BLaER1 treated with 17β-estradiol and CSF1 and Interleukin-3, amounts not matched to agents 10 nM and 100 nM (cell line): ENCODE data around the gene TEF.

Source experiments
- H3K27ac ChIP-seq, 11 experiments: shearing (Covaris generic); formaldehyde crosslinking; 2 replicates each; pipeline ENCODE4 v1.8.1; 2022
- H3K27me3 ChIP-seq, 11 experiments: shearing (Covaris generic); formaldehyde crosslinking; 2 replicates each; pipeline ENCODE4 v1.8.1; 2022
- H3K36me3 ChIP-seq, 11 experiments: shearing (Covaris generic); formaldehyde crosslinking; 2 replicates each; pipeline ENCODE4 v1.8.1; 2022
- H3K4me1 ChIP-seq, 10 experiments: shearing (Covaris generic); formaldehyde crosslinking; 2 replicates each; pipeline ENCODE4 v1.8.1; 2022
- H3K4me2 ChIP-seq, 11 experiments: shearing (Covaris generic); formaldehyde crosslinking; 2 replicates each; pipeline ENCODE4 v1.8.1; 2022
- H3K4me3 ChIP-seq, 10 experiments: shearing (Covaris generic); formaldehyde crosslinking; 2 replicates each; pipeline ENCODE4 v1.8.1; 2022
- H3K9ac ChIP-seq, 11 experiments: shearing (Covaris generic); formaldehyde crosslinking; 2 replicates each; pipeline ENCODE4 v1.8.1; 2022
- H3K9me3 ChIP-seq, 11 experiments: shearing (Covaris generic); formaldehyde crosslinking; replicated peaks in 1 of 11; 2 replicates each; pipeline ENCODE4 v1.8.1; 2022
- H4K20me1 ChIP-seq, 11 experiments: shearing (Covaris generic); formaldehyde crosslinking; 2 replicates each; pipeline ENCODE4 v1.8.1; 2022
- Cebpa-rat ChIP-seq, 11 experiments: shearing (Covaris generic); IDR thresholded peaks; 2 replicates each; pipeline ENCODE4 v1.8.1; 2022

The TEF gene

GRCh38 chr22:41411021-41411851 lies 29.5 kb downstream of the TEF start:
- no peak overlapping the region for H3K4me3 ChIP-seq
- peaks cover 37 to 78% (median 62%) of the 10 kb centered on the region in 10 experiments for H3K4me1 ChIP-seq
- H3K27me3 ChIP-seq = no peaks in the 10 kb centered on the region
- H3K36me3 ChIP-seq = no peaks in the 10 kb centered on the region
- no peak for TF ChIP-seq Cebpa-rat (IDR thresholded peaks at IDR 0.05)
- no peaks in the 10 kb centered on the region for H4K20me1 ChIP-seq
- H3K4me2 ChIP-seq = peak overlapping the region; percentile 83 to 99 (median 98)
- H3K9me3 ChIP-seq = no peaks in the 10 kb centered on the region
- peak overlapping the region; percentile 10 to 98 (median 60); a peak in 17 of 22 replicates for H3K9ac ChIP-seq
- peak overlapping the region in 10 of 11 experiments; percentile 30 to 98 (median 58); a peak in 17 of 22 replicates for H3K27ac ChIP-seq

- peak overlapping the region; percentile 83 to 99 (median 98) for H3K4me2 ChIP-seq
- H3K27ac ChIP-seq = peak overlapping the region in 5 of 11 experiments; percentile 97 to 99 (median 98); a peak in 4 of 22 replicates
- no peak for TF ChIP-seq Cebpa-rat (IDR thresholded peaks at IDR 0.05)
- no peaks in the 10 kb centered on the region for H3K27me3 ChIP-seq
- peaks cover 37 to 64% (median 56%) of the 10 kb centered on the region in 10 experiments for H3K4me1 ChIP-seq
- peak overlapping the region in 3 of 10 experiments; percentile 20 to 92 (median 77); a peak in 6 of 20 replicates for H3K4me3 ChIP-seq
- H3K9ac ChIP-seq = peak overlapping the region in 5 of 11 experiments; percentile 10 to 98 (median 96); a peak in 8 of 22 replicates
- H3K36me3 ChIP-seq = no peaks in the 10 kb centered on the region
- H4K20me1 ChIP-seq = peaks cover 0 to 7% (median 0%) of the 10 kb centered on the region in 11 experiments; a peak in 2 of 22 replicates
- H3K9me3 ChIP-seq = no peaks in the 10 kb centered on the region
Observed at GRCh38 chr22:41415554-41415953, 33.8 kb downstream of the TEF start.

GRCh38 chr22:41417622-41418390 lies 36.1 kb downstream of the TEF start:
- Histone ChIP-seq H3K27me3 (no peaks in the 10 kb centered on the region), H4K20me1 (peaks cover 0 to 7% (median 0%) of the 10 kb centered on the region in 11 experiments; a peak in 2 of 22 replicates), H3K27ac (peak overlapping the region in 2 of 11 experiments; percentile 2 to 24; a peak in 1 of 22 replicates), H3K9me3 (no peaks in the 10 kb centered on the region), H3K4me1 (peaks cover 18 to 52% (median 40%) of the 10 kb centered on the region in 10 experiments), H3K9ac (0 out of 22 replicates have a peak overlapping the region, but pooled peaks of 1 of the 11 experiments have one; percentile 4), H3K36me3 (peaks cover under 1 to 7% (median 2%) of the 10 kb centered on the region in 11 experiments; a peak in 16 of 22 replicates), H3K4me2 (0 out of 22 replicates have a peak overlapping the region, but pooled peaks of 1 of the 11 experiments have one; percentile 12), H3K4me3 (no peak overlapping the region)
- no peak for TF ChIP-seq Cebpa-rat (IDR thresholded peaks at IDR 0.05)

- H3K27me3 ChIP-seq = no peaks in the 10 kb centered on the region
- peaks cover 0 to 7% (median 0%) of the 10 kb centered on the region in 11 experiments; a peak in 3 of 22 replicates for H4K20me1 ChIP-seq
- no peak overlapping the region for H3K4me2 ChIP-seq
- no peak overlapping the region for H3K9ac ChIP-seq
- no peak overlapping the region for H3K4me3 ChIP-seq
- H3K36me3 ChIP-seq = peaks cover 9 to 16% (median 10%) of the 10 kb centered on the region in 11 experiments; a peak in 17 of 22 replicates
- H3K9me3 ChIP-seq = no peaks in the 10 kb centered on the region
- TF ChIP-seq Cebpa-rat (IDR thresholded peaks at IDR 0.05) = no peak
- H3K4me1 ChIP-seq = peaks cover 16 to 50% (median 38%) of the 10 kb centered on the region in 10 experiments
- no peak overlapping the region for H3K27ac ChIP-seq
Observed at GRCh38 chr22:41418717-41419116, 37.0 kb downstream of the TEF start.

- H3K9ac ChIP-seq = peak overlapping the region in 3 of 11 experiments; percentile 9 to 18 (median 17); a peak in 3 of 22 replicates
- 0 out of 22 replicates have a peak overlapping the region, but pooled peaks of 1 of the 11 experiments have one; percentile 23 for H3K27ac ChIP-seq
- H3K36me3 ChIP-seq = peaks cover 17 to 66% (median 33%) of the 10 kb centered on the region in 11 experiments; a peak in 20 of 22 replicates
- H3K27me3 ChIP-seq = no peaks in the 10 kb centered on the region
- peaks cover 0 to 20% (median 9%) of the 10 kb centered on the region in 10 experiments; a peak in 15 of 20 replicates for H3K4me1 ChIP-seq
- H3K4me2 ChIP-seq = no peak overlapping the region
- no peaks in the 10 kb centered on the region for H3K9me3 ChIP-seq
- H3K4me3 ChIP-seq = no peak overlapping the region
- peaks cover 0 to 29% (median 12%) of the 10 kb centered on the region in 11 experiments; a peak in 14 of 22 replicates for H4K20me1 ChIP-seq
- TF ChIP-seq Cebpa-rat (IDR thresholded peaks at IDR 0.05) = no peak
Observed at GRCh38 chr22:41425660-41426365, 44.1 kb downstream of the TEF start.

- TF ChIP-seq Cebpa-rat (IDR thresholded peaks at IDR 0.05) = no peak
- no peak overlapping the region for H3K27ac ChIP-seq
- H3K9ac ChIP-seq = no peak overlapping the region
- H3K4me3 ChIP-seq = no peak overlapping the region
- H3K4me2 ChIP-seq = no peak overlapping the region
- no peaks in the 10 kb centered on the region for H3K9me3 ChIP-seq
- peaks cover 0 to 9% (median 0%) of the 10 kb centered on the region in 10 experiments; a peak in 3 of 20 replicates for H3K4me1 ChIP-seq
- peaks cover 29 to 63% (median 46%) of the 10 kb centered on the region in 11 experiments for H4K20me1 ChIP-seq
- no peaks in the 10 kb centered on the region for H3K27me3 ChIP-seq
- peaks cover 34 to 78% (median 53%) of the 10 kb centered on the region in 11 experiments for H3K36me3 ChIP-seq
Observed at GRCh38 chr22:41429232-41429950, 47.6 kb downstream of the TEF start.

GRCh38 chr22:41429951-41430332 lies 48.2 kb downstream of the TEF start:
- no peak overlapping the region for H3K9ac ChIP-seq

More at GRCh38 chr22:41429951-41430332, 48.2 kb downstream of the TEF start:
- no peak for TF ChIP-seq Cebpa-rat (IDR thresholded peaks at IDR 0.05)
- Histone ChIP-seq H3K9me3 (no peaks in the 10 kb centered on the region), H3K36me3 (peaks cover 39 to 78% (median 55%) of the 10 kb centered on the region in 11 experiments), H4K20me1 (peaks cover 35 to 69% (median 52%) of the 10 kb centered on the region in 11 experiments), H3K27me3 (no peaks in the 10 kb centered on the region), H3K27ac (no peak overlapping the region), H3K4me3 (no peak overlapping the region), H3K4me1 (peaks cover 0 to 9% (median 0%) of the 10 kb centered on the region in 10 experiments; a peak in 3 of 20 replicates), H3K4me2 (no peak overlapping the region)
